KOPT-K1 (cell line): ENCODE data around the gene ITGA1.

Source experiments
- H3K27ac ChIP-seq: fragments of 200-600 bp; sonication (generic); 2 replicates; pipeline ENCODE4 v1.5.1; 2016; ENCODE audit warnings: antibody characterized with exemption, mild to moderate bottlenecking, low read depth, low read length; ENCODE audit not compliant: poor library complexity, severe bottlenecking
- H3K36me3 ChIP-seq: fragments of 200-600 bp; sonication (generic); 2 replicates; pipeline ENCODE4 v1.5.1; 2017; ENCODE audit warnings: antibody characterized with exemption, mild to moderate bottlenecking, low read length, moderate library complexity; ENCODE audit not compliant: insufficient read depth
- H3K9me3 ChIP-seq: fragments of 200-600 bp; sonication (generic); 2 replicates; pipeline ENCODE4 v1.5.1; 2017; ENCODE audit warnings: antibody characterized with exemption, low read length, mild to moderate bottlenecking; ENCODE audit not compliant: insufficient read depth, poor library complexity, severe bottlenecking

ITGA1 gene

GRCh38 chr5:52821901-52822300, 34.2 kb downstream of the ITGA1 start:
- peaks cover 9% of the 10 kb centered on the region for H3K9me3 ChIP-seq
- H3K36me3 ChIP-seq = no peaks in the 10 kb centered on the region
- no peak overlapping the region for H3K27ac ChIP-seq

GRCh38 chr5:52822437-52822836, 34.7 kb downstream of the ITGA1 start:
- Histone ChIP-seq H3K27ac (no peak overlapping the region), H3K36me3 (no peaks in the 10 kb centered on the region), H3K9me3 (peaks cover 10% of the 10 kb centered on the region)

GRCh38 chr5:52824827-52825226, 37.1 kb downstream of the ITGA1 start:
- Histone ChIP-seq H3K36me3 (no peaks in the 10 kb centered on the region), H3K9me3 (peaks cover 9% of the 10 kb centered on the region), H3K27ac (no peak overlapping the region)

- Histone ChIP-seq H3K36me3 (no peaks in the 10 kb centered on the region), H3K9me3 (peaks cover 9% of the 10 kb centered on the region), H3K27ac (no peak overlapping the region)
These were observed 38.1 kb downstream of the ITGA1 start for GRCh38 chr5:52825826-52826225.

- H3K27ac ChIP-seq = no peak overlapping the region
These were observed 40.1 kb downstream of the ITGA1 start for GRCh38 chr5:52827815-52828214.

GRCh38 chr5:52829664-52830063, 41.9 kb downstream of the ITGA1 start:
- no peak overlapping the region for H3K27ac ChIP-seq
- peaks cover 9% of the 10 kb centered on the region for H3K9me3 ChIP-seq

More at GRCh38 chr5:52827815-52828214, 40.1 kb downstream of the ITGA1 start:
- Histone ChIP-seq H3K9me3 (peaks cover 9% of the 10 kb centered on the region), H3K36me3 (no peaks in the 10 kb centered on the region)

GRCh38 chr5:52830650-52831049, 42.9 kb downstream of the ITGA1 start:
- H3K27ac ChIP-seq = no peak overlapping the region
- H3K36me3 ChIP-seq = no peaks in the 10 kb centered on the region
- peaks cover 9% of the 10 kb centered on the region for H3K9me3 ChIP-seq

More at GRCh38 chr5:52829664-52830063, 41.9 kb downstream of the ITGA1 start:
- H3K36me3 ChIP-seq = no peaks in the 10 kb centered on the region

GRCh38 chr5:52831786-52832511, 44.2 kb downstream of the ITGA1 start:
- Histone ChIP-seq H3K36me3 (no peaks in the 10 kb centered on the region), H3K27ac (no peak overlapping the region), H3K9me3 (peaks cover 9% of the 10 kb centered on the region)

GRCh38 chr5:52834320-52834719, 46.6 kb downstream of the ITGA1 start:
- no peaks in the 10 kb centered on the region for H3K36me3 ChIP-seq
- H3K9me3 ChIP-seq = no peaks in the 10 kb centered on the region
- no peak overlapping the region for H3K27ac ChIP-seq

- Histone ChIP-seq H3K27ac (no peak overlapping the region), H3K36me3 (no peaks in the 10 kb centered on the region), H3K9me3 (no peaks in the 10 kb centered on the region)
These were observed 49.4 kb downstream of the ITGA1 start for GRCh38 chr5:52837068-52837467.

GRCh38 chr5:52837591-52838001, 49.9 kb downstream of the ITGA1 start:
- no peak overlapping the region for H3K27ac ChIP-seq
- H3K36me3 ChIP-seq = no peaks in the 10 kb centered on the region
- H3K9me3 ChIP-seq = no peaks in the 10 kb centered on the region

- Histone ChIP-seq H3K27ac (no peak overlapping the region), H3K9me3 (no peaks in the 10 kb centered on the region), H3K36me3 (no peaks in the 10 kb centered on the region)
These were observed 50.8 kb downstream of the ITGA1 start for GRCh38 chr5:52838326-52839015.

GRCh38 chr5:52839285-52839684, 51.6 kb downstream of the ITGA1 start:
- H3K27ac ChIP-seq = no peak overlapping the region
- no peaks in the 10 kb centered on the region for H3K36me3 ChIP-seq
- no peaks in the 10 kb centered on the region for H3K9me3 ChIP-seq

- no peak overlapping the region for H3K27ac ChIP-seq
- H3K36me3 ChIP-seq = no peaks in the 10 kb centered on the region
- no peaks in the 10 kb centered on the region for H3K9me3 ChIP-seq
These were observed 52.7 kb downstream of the ITGA1 start for GRCh38 chr5:52840277-52841050.

- no peaks in the 10 kb centered on the region for H3K36me3 ChIP-seq
- no peaks in the 10 kb centered on the region for H3K9me3 ChIP-seq
- H3K27ac ChIP-seq = no peak overlapping the region
These were observed 53.4 kb downstream of the ITGA1 start for GRCh38 chr5:52841114-52841513.
